SU-DHL-6 (cell line): Measurements from ENCODE around the gene BLOC1S1.

Source experiments
- H2AFZ ChIP-seq: fragments of 200-600 bp; sonication (generic); 2 replicates; pipeline ENCODE4 v1.6.1; 2014; ENCODE audit warnings: low read depth, mild to moderate bottlenecking, moderate library complexity, mixed read lengths, antibody characterized with exemption, low read length; ENCODE audit not compliant: severe bottlenecking
- H3F3A ChIP-seq: fragments of 200-600 bp; shearing (Covaris generic); 2 replicates; pipeline ENCODE4 v1.6.0; 2016; ENCODE audit warnings: antibody characterized with exemption, mild to moderate bottlenecking; ENCODE audit not compliant: insufficient read depth
- H3K27ac ChIP-seq: fragments of 200-600 bp; sonication (generic); 2 replicates; pipeline ENCODE4 v1.5.1; 2016; ENCODE audit warnings: low read depth, mild to moderate bottlenecking, low read length, moderate library complexity, mixed read lengths
- H3K27me3 ChIP-seq: fragments of 200-600 bp; sonication (generic), shearing (Covaris generic); 2 replicates; pipeline ENCODE4 v1.6.0; 2014; ENCODE audit warnings: mild to moderate bottlenecking, low read length
- H3K36me3 ChIP-seq: fragments of 200-600 bp; sonication (generic); 2 replicates; pipeline ENCODE4 v1.6.1; 2014; ENCODE audit warnings: mild to moderate bottlenecking, low read length, mixed read lengths
- H3K4me2 ChIP-seq: fragments of 300-600, 200-600 bp; shearing (Covaris generic), sonication (generic); 2 replicates; pipeline ENCODE4 v1.6.0; 2014; ENCODE audit warnings: low read length, low read depth, mild to moderate bottlenecking; ENCODE audit not compliant: poor library complexity, severe bottlenecking
- H3K4me3 ChIP-seq: fragments of 200-600 bp; sonication (generic); 2 replicates; pipeline ENCODE4 v1.5.1; 2014; ENCODE audit warnings: antibody characterized with exemption, low read length, mild to moderate bottlenecking, mixed read lengths; ENCODE audit not compliant: insufficient read depth, poor library complexity, severe bottlenecking
- H3K79me2 ChIP-seq: fragments of 200-600 bp; sonication (generic); 2 replicates; pipeline ENCODE4 v1.6.1; 2014; ENCODE audit warnings: mild to moderate bottlenecking, low read length, moderate library complexity; ENCODE audit not compliant: insufficient read depth
- H3K9ac ChIP-seq: fragments of 200-600 bp; sonication (generic); 2 replicates; pipeline ENCODE4 v1.7.0; 2014; ENCODE audit warnings: mild to moderate bottlenecking, low read length
- H3K9me2 ChIP-seq: fragments of 200-600 bp; sonication (generic); replicated peaks from 2 replicates; pipeline ENCODE4 v1.6.1; 2014; ENCODE audit warnings: low read length; ENCODE audit not compliant: insufficient read depth
- H3K9me3 ChIP-seq: fragments of 200-600 bp; sonication (generic); 2 replicates; pipeline ENCODE4 v1.6.1; 2014; ENCODE audit warnings: low read length, mixed read lengths; ENCODE audit not compliant: insufficient read depth
- H4K20me1 ChIP-seq: fragments of 200-600 bp; sonication (generic); 2 replicates; pipeline ENCODE4 v1.6.1; 2014; ENCODE audit warnings: low read depth, mild to moderate bottlenecking, antibody characterized with exemption, low read length, moderate library complexity, mixed read lengths
- CTCF ChIP-seq: fragments of 200-600 bp; sonication (generic); IDR thresholded peaks from one replicate; pipeline ENCODE4 v1.5.1; 2017; ENCODE audit warnings: antibody characterized with exemption, mild to moderate bottlenecking, low read length, moderate library complexity; ENCODE audit not compliant: insufficient read depth, poor library complexity, severe bottlenecking
- EZH2phosphoT487 ChIP-seq: fragments of 200-600 bp; sonication (generic), shearing (Covaris generic); conservative IDR thresholded peaks from 2 replicates; pipeline ENCODE4 v1.6.1; 2018; ENCODE audit warnings: mild to moderate bottlenecking, antibody characterized with exemption, low read length, moderate library complexity, mixed read lengths

The BLOC1S1 gene

GRCh38 chr12:55717011-55718007 lies 1.5 kb downstream of the BLOC1S1 start:
- H3F3A ChIP-seq, result no peaks in the 10 kb centered on the region
- peak overlapping the region; percentile 86 for H3K4me3 ChIP-seq
- H3K27ac ChIP-seq, result peak overlapping the region; percentile 85
- H3K9ac ChIP-seq, result peak overlapping the region; percentile 73
- H3K4me2 ChIP-seq, result peak overlapping the region; percentile 74
- no peak overlapping the region for H2AFZ ChIP-seq
- no peaks in the 10 kb centered on the region for H3K9me3 ChIP-seq
- no peaks in the 10 kb centered on the region for H3K36me3 ChIP-seq
- no peak for TF ChIP-seq CTCF
- no peak for TF ChIP-seq EZH2phosphoT487
- H3K9me2 ChIP-seq, result no peaks in the 10 kb centered on the region
- H3K27me3 ChIP-seq, result no peaks in the 10 kb centered on the region
- no peaks in the 10 kb centered on the region for H4K20me1 ChIP-seq
- no peaks in the 10 kb centered on the region for H3K79me2 ChIP-seq

- Histone ChIP-seq H3K27me3 (no peaks in the 10 kb centered on the region), H3K9me3 (no peaks in the 10 kb centered on the region), H3K4me2 (peak overlapping the region; percentile 74), H4K20me1 (no peaks in the 10 kb centered on the region), H3K36me3 (no peaks in the 10 kb centered on the region), H3K27ac (0 out of 2 replicates have a peak overlapping the region, but pooled peaks have one; percentile 85), H3K79me2 (no peaks in the 10 kb centered on the region), H3K9me2 (no peaks in the 10 kb centered on the region), H2AFZ (no peak overlapping the region), H3K9ac (no peak overlapping the region), H3K4me3 (no peak overlapping the region), H3F3A (no peaks in the 10 kb centered on the region)
- TF ChIP-seq EZH2phosphoT487, result no peak
- TF ChIP-seq CTCF, result no peak
Observed at GRCh38 chr12:55718015-55718414, 2.2 kb downstream of the BLOC1S1 start.

- Histone ChIP-seq H4K20me1 (no peaks in the 10 kb centered on the region), H3K4me2 (no peak overlapping the region), H3K4me3 (no peak overlapping the region), H3K9me2 (no peaks in the 10 kb centered on the region), H3K36me3 (no peaks in the 10 kb centered on the region), H3K27ac (no peak overlapping the region), H3K79me2 (no peaks in the 10 kb centered on the region), H3K27me3 (no peaks in the 10 kb centered on the region), H2AFZ (no peak overlapping the region), H3K9me3 (no peaks in the 10 kb centered on the region), H3F3A (no peaks in the 10 kb centered on the region), H3K9ac (no peak overlapping the region)
- TF ChIP-seq EZH2phosphoT487 (no peak), CTCF (no peak)
Observed at GRCh38 chr12:55718624-55719275, 2.9 kb downstream of the BLOC1S1 start.
